H1 (cell line): ENCODE results near the gene FAM131C. TPM values are rescaled to one million over a fixed set of nuclear protein-coding genes. Genes with fewer than 3 reads are reported as not detected.
"Not testable (repeated sequence)": the region's sequence is repeated elsewhere in the genome, so short reads cannot be mapped to it uniquely, and the experiment has no call there.

ENCODE experiments used
- CTCF ChIA-PET: fragments of 300-600 bp; sonication (Branson Sonifier 250); formaldehyde crosslinking; loops from one replicate; lab custom pipeline; 2021; ENCODE audit not compliant: partially characterized antibody; lab: Charles Lee
- POLR2A ChIA-PET: fragments of 300-600 bp; sonication (Branson Sonifier 250); formaldehyde crosslinking; loops from one replicate; lab custom pipeline; 2021; ENCODE audit warnings: inconsistent platforms; ENCODE audit not compliant: partially characterized antibody; lab: Charles Lee
- DNase-seq, 2 experiments: peaks; one replicate each; pipeline versions ENCODE4 v3.0.0 to v3.0.0-alpha.2; 2010 to 2022; ENCODE audit warnings: low spot score in 2 of 2, low read depth in 1 of 2, mixed read lengths in 1 of 2
- FAIRE-seq: peaks from 2 replicates; lab custom pipeline; 2011; peaks lifted over from hg19 to GRCh38; lab: Jason Lieb, UNC
- H2AFZ ChIP-seq: 2 replicates; pipeline ENCODE4 v1.8.1; 2012; ENCODE audit warnings: low read length, inconsistent platforms
- H2AK5ac ChIP-seq: 2 replicates; pipeline ENCODE4 v1.6.1; 2013; ENCODE audit warnings: low read depth, low read length
- H2BK120ac ChIP-seq: replicated peaks from 2 replicates; pipeline ENCODE3; 2013; ENCODE audit warnings: low read depth, low read length, inconsistent platforms
- H2BK12ac ChIP-seq: 2 replicates; pipeline ENCODE4 v1.6.1; 2013; ENCODE audit warnings: low read depth, low read length
- H2BK15ac ChIP-seq: 2 replicates; pipeline ENCODE4 v1.6.1; 2013; ENCODE audit warnings: low read length
- H2BK20ac ChIP-seq: 2 replicates; pipeline ENCODE4 v1.6.1; 2013; ENCODE audit warnings: low read length
- H2BK5ac ChIP-seq: 2 replicates; pipeline ENCODE4 v1.6.1; 2013; ENCODE audit warnings: low read depth, low read length
- H3K14ac ChIP-seq: 2 replicates; pipeline ENCODE4 v1.6.1; 2013; ENCODE audit warnings: inconsistent platforms; ENCODE audit not compliant: insufficient read length
- H3K18ac ChIP-seq: 2 replicates; pipeline ENCODE4 v1.6.1; 2013; ENCODE audit warnings: low read length; ENCODE audit errors: extremely low read depth
- H3K23ac ChIP-seq: 2 replicates; pipeline ENCODE4 v1.6.1; 2013; ENCODE audit warnings: inconsistent platforms; ENCODE audit not compliant: insufficient read length
- H3K23me2 ChIP-seq: 2 replicates; pipeline ENCODE4 v1.6.1; 2013; ENCODE audit warnings: low read depth, low read length
- H3K27ac ChIP-seq: 2 replicates; pipeline ENCODE4 v1.6.1; 2011; ENCODE audit warnings: low read depth, low read length, inconsistent platforms
- H3K27me3 ChIP-seq, 4 experiments: replicated peaks in 1 of 4; 1 replicate in 1 of 4; 2 replicates in 3 of 4; pipeline versions ENCODE4 v1.6.1 to v1.8.1; 2011 to 2013; ENCODE audit warnings: low read length in 3 of 4, mild to moderate bottlenecking in 3 of 4, inconsistent platforms in 2 of 4, mixed read lengths in 2 of 4, moderate library complexity in 1 of 4; ENCODE audit not compliant: control insufficient read depth in 3 of 4, insufficient read depth in 3 of 4; ENCODE audit errors: extremely low read depth in 1 of 4
- H3K36me3 ChIP-seq, 4 experiments: 2 replicates each; pipeline versions ENCODE4 v1.6.1 to v1.8.1; 2011 to 2013; ENCODE audit warnings: mild to moderate bottlenecking in 4 of 4, low read length in 3 of 4, moderate library complexity in 2 of 4, control low read depth in 1 of 4, inconsistent platforms in 1 of 4; ENCODE audit not compliant: insufficient read depth in 4 of 4, control insufficient read depth in 2 of 4
- H3K4ac ChIP-seq: replicated peaks from 2 replicates; pipeline ENCODE3; 2013; ENCODE audit warnings: low read length, low read depth, mixed read lengths, inconsistent platforms; ENCODE audit not compliant: insufficient read length
- H3K4me1 ChIP-seq, 4 experiments: replicated peaks in 1 of 4; 1 replicate in 1 of 4; 2 replicates in 3 of 4; pipeline versions ENCODE4 v1.6.1 to v1.8.1; 2011 to 2013; ENCODE audit warnings: low read length in 3 of 4, inconsistent platforms in 2 of 4, mixed read lengths in 1 of 4; ENCODE audit not compliant: insufficient read depth in 4 of 4, control insufficient read depth in 3 of 4
- H3K4me2 ChIP-seq, 2 experiments: 2 replicates each; pipeline versions ENCODE4 v1.6.1 to v1.8.1; 2011 to 2013; ENCODE audit warnings: low read depth in 2 of 2, low read length in 2 of 2, control low read depth in 1 of 2, inconsistent platforms in 1 of 2, mild to moderate bottlenecking in 1 of 2; ENCODE audit not compliant: insufficient read depth in 1 of 2
- H3K4me3 ChIP-seq, 4 experiments: fragments of 200-600, 300-600 bp in 1 of 4; sonication (generic), shearing (Covaris generic), sonication (Bioruptor Twin) in 1 of 4; 2 replicates each; pipeline versions ENCODE4 v1.5.1 to v1.8.1; 2011 to 2016; ENCODE audit warnings: low read length in 4 of 4, low read depth in 3 of 4, control low read depth in 2 of 4, inconsistent platforms in 2 of 4, mild to moderate bottlenecking in 2 of 4, mixed read lengths in 1 of 4, moderate library complexity in 1 of 4; ENCODE audit not compliant: insufficient read depth in 2 of 4; ENCODE audit errors: extremely low read depth in 1 of 4
- H3K56ac ChIP-seq: replicated peaks from 2 replicates; pipeline ENCODE3; 2013; ENCODE audit warnings: low read depth, mild to moderate bottlenecking, mixed read lengths, low read length, inconsistent platforms; ENCODE audit not compliant: insufficient read length
- H3K79me1 ChIP-seq: 2 replicates; pipeline ENCODE4 v1.6.1; 2013; ENCODE audit warnings: low read depth, low read length, control low read depth
- H3K79me2 ChIP-seq, 2 experiments: 2 replicates each; pipeline versions ENCODE4 v1.6.1 to v1.8.1; 2012 to 2013; ENCODE audit warnings: low read length in 2 of 2, mild to moderate bottlenecking in 2 of 2, inconsistent platforms in 1 of 2; ENCODE audit not compliant: insufficient read depth in 2 of 2, control insufficient read depth in 1 of 2
- H3K9ac ChIP-seq, 4 experiments: replicated peaks in 1 of 4; 1 replicate in 1 of 4; 2 replicates in 3 of 4; pipeline versions ENCODE4 v1.6.1 to v1.8.1; 2011 to 2013; ENCODE audit warnings: low read depth in 3 of 4, low read length in 3 of 4, control low read depth in 2 of 4, mild to moderate bottlenecking in 2 of 4, moderate library complexity in 2 of 4, inconsistent platforms in 1 of 4; ENCODE audit errors: extremely low read depth in 1 of 4
- H3K9me3 ChIP-seq, 2 experiments: 2 replicates each; pipeline versions ENCODE4 v1.6.1 to v1.8.1; 2012 to 2013; ENCODE audit warnings: mild to moderate bottlenecking in 2 of 2, moderate library complexity in 2 of 2, control low read depth in 1 of 2, inconsistent platforms in 1 of 2, low read depth in 1 of 2, low read length in 1 of 2, mixed read lengths in 1 of 2; ENCODE audit not compliant: insufficient read depth in 2 of 2
- H4K20me1 ChIP-seq, 2 experiments: replicated peaks in 1 of 2; 2 replicates each; pipeline versions ENCODE3 to v1.8.1; 2011 to 2013; ENCODE audit warnings: inconsistent platforms in 2 of 2, low read length in 2 of 2, mild to moderate bottlenecking in 1 of 2; ENCODE audit not compliant: insufficient read depth in 2 of 2, control insufficient read depth in 1 of 2
- H4K5ac ChIP-seq: 2 replicates; pipeline ENCODE4 v1.6.1; 2013; ENCODE audit warnings: low read length, low read depth, mixed read lengths, inconsistent platforms; ENCODE audit not compliant: insufficient read length
- H4K8ac ChIP-seq: 2 replicates; pipeline ENCODE4 v1.8.0; 2013; ENCODE audit warnings: mild to moderate bottlenecking, moderate library complexity, low read length, inconsistent platforms; ENCODE audit not compliant: insufficient read depth; ENCODE audit errors: extremely low read depth
- H4K91ac ChIP-seq: replicated peaks from 2 replicates; pipeline ENCODE3; 2013; ENCODE audit warnings: low read length, mixed read lengths, inconsistent platforms; ENCODE audit not compliant: insufficient read length
- WGBS, 2 experiments: shearing (Covaris generic) in 1 of 2; methylation state at CpG; one replicate each; pipeline versions ENCODE4 v1.1.6 to v1.1.7; 2013 to 2015; ENCODE audit warnings: low lambda C conversion rate in 2 of 2, mixed read lengths in 2 of 2, inconsistent platforms in 1 of 2, low coverage in 1 of 2, missing lambda C conversion rate in 1 of 2; ENCODE audit not compliant: insufficient replicate concordance in 2 of 2, insufficient coverage in 1 of 2, insufficient read length in 1 of 2; ENCODE audit errors: extremely low coverage in 1 of 2, missing lambda C conversion rate in 1 of 2; 5-methylcytosine and 5-hydroxymethylcytosine counted together
- polyA plus RNA-seq, 7 experiments: library from polyadenylated mRNA; depleted of rRNA in 3 of 7; stranded (reverse) in 5 of 7; unstranded in 2 of 7; fragments of >200 nt in 5 of 7; fragments of 200-250 nt in 2 of 7; gene quantifications; 1 replicate in 5 of 7; 2 replicates in 1 of 7; 4 replicates in 1 of 7; pipeline versions ENCODE4 v1.2.1 to v1.2.3, GENCODE V29; 2011 to 2013; ENCODE audit warnings: missing spikeins in 2 of 7, mixed read lengths in 2 of 7
- total RNA-seq: library from RNA; stranded (reverse); fragmentation: NEBNext Ultra II Directional; extraction: Animal tissue kit (Norgen Biotek cat#: 25700); gene quantifications from 2 replicates; pipeline ENCODE4 v1.2.1, GENCODE V29; 2021

The FAM131C gene
- total and polyA plus RNA-seq, 2 of the 8 experiments (the other 6 are each of a cell fraction or from before 2014, with no cell fraction given): 0.73 to 0.78 TPM

DNA sequence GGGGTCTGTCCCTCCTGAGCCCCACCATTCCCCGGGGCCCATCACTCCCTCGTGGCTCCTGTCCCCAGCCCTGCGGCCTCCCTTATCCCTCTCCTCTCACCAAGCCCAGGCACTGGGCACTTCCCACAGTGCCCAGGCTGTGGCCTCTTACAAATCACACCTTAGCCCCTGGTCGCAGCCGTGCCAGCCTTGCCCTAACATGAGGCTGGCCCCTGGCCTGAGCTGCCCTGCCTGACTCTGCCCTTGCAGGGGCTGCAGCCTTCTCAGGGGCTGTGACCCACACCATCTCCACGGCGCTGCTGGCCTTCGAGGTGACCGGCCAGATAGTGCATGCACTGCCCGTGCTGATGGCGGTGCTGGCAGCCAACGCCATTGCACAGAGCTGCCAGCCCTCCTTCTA is 21.5 kb downstream of the FAM131C start:
- H3K4me2 ChIP-seq, FAIRE-seq, H3K56ac ChIP-seq, H3K79me1 ChIP-seq, H3K27me3 ChIP-seq, POLR2A ChIA-PET, H3K4me3 ChIP-seq, H4K91ac ChIP-seq, H2BK15ac ChIP-seq, H3K9ac ChIP-seq, H3K9me3 ChIP-seq, H2BK5ac ChIP-seq, H2BK20ac ChIP-seq, H2BK120ac ChIP-seq, H4K8ac ChIP-seq, H3K14ac ChIP-seq, H3K36me3 ChIP-seq, H3K23me2 ChIP-seq, H4K20me1 ChIP-seq, H2AFZ ChIP-seq, H2AK5ac ChIP-seq, H3K79me2 ChIP-seq, H4K5ac ChIP-seq, H3K4ac ChIP-seq, H3K23ac ChIP-seq, H3K27ac ChIP-seq, H3K18ac ChIP-seq, H2BK12ac ChIP-seq, DNase-seq: not testable (repeated sequence)
- WGBS, 2 experiments: 91% methylated on average over 9 of the region's 12 CpGs; no CpG with 5 or more reads in 1 of the 2 experiments
- CTCF ChIA-PET: interaction anchor here (1.0 kb wide), 1 partner anchor 35 kb away, joined by 3 read pairs; the partner anchor contains the start of gene HSPB7
- peaks cover 0 to 27% (median 8%) of the 10 kb centered on the region in 4 experiments; a peak in 6 of 7 replicates for H3K4me1 ChIP-seq
